ENCODE data around the gene PCSK5. TPM values are rescaled to one million over a fixed set of nuclear protein-coding genes. Genes with fewer than 3 reads are reported as not detected.

The PCSK5 gene
- total RNA-seq, 1 experiment from 2014 or later: 0.17 TPM

DNA sequence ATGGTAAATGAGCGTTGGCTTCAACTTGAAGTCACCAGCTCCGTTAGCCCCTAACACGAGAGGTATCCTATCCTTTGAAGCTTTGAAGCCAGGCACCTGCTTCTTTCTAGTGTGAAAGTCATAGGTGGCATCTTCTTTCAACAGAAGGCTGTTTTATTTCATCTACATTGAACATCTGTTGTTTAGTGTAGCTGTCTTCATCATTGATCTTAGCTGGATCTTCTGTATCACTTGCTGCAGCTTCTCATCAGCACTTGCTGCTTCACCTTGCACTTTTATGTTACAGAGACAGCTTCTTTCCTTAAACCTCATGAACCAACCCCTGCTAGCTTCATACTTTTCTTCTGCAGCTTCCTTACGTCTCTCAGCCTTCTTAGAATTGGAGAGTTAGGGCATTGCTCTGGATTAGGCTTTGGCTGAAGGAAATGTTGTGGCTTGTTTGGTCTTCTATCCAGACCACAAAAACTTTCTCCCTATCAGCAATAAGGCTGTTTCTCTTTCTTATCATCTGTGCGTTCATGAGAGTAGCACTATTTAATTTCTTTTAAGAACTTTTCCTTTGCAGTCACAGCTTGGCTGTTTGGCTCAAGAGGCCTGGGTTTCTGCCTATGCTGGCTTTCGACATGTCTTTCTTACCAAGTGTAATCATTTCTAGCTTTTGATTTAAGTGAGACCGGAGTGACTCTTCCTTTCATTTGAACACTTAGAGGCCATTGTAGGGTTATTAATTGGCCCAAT, 47.2 kb downstream of the PCSK5 start:
- H3K27ac ChIP-seq (ENCODE audit: low read depth, low read length, poor library complexity, severe bottlenecking): no peak overlapping the region
- TF ChIP-seq, protein P1, sequence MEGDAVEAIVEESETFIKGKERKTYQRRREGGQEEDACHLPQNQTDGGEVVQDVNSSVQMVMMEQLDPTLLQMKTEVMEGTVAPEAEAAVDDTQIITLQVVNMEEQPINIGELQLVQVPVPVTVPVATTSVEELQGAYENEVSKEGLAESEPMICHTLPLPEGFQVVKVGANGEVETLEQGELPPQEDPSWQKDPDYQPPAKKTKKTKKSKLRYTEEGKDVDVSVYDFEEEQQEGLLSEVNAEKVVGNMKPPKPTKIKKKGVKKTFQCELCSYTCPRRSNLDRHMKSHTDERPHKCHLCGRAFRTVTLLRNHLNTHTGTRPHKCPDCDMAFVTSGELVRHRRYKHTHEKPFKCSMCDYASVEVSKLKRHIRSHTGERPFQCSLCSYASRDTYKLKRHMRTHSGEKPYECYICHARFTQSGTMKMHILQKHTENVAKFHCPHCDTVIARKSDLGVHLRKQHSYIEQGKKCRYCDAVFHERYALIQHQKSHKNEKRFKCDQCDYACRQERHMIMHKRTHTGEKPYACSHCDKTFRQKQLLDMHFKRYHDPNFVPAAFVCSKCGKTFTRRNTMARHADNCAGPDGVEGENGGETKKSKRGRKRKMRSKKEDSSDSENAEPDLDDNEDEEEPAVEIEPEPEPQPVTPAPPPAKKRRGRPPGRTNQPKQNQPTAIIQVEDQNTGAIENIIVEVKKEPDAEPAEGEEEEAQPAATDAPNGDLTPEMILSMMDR (conservative IDR thresholded peaks at IDR 0.05; ENCODE audit: low read depth, low read length): no peak
- TF ChIP-seq EZH2 (IDR thresholded peaks at IDR 0.05; ENCODE audit: borderline replicate concordance, low read depth, low read length, poor library complexity, severe bottlenecking): no peak
- intact Hi-C loops (cut with micrococcal nuclease; ENCODE audit: unreplicated experiment): no loop called here
- no peaks in the 10 kb centered on the region for H3K27me3 ChIP-seq (replicated peaks; ENCODE audit: insufficient read depth, low read depth, low read length, poor library complexity)
- DNase-seq (ENCODE audit: low spot score): no peak
- H3K4me3 ChIP-seq (ENCODE audit: low read depth, low read length, poor library complexity, severe bottlenecking): no peak overlapping the region
- BruUV-seq (replicated peaks): no TSS peak
- no peaks in the 10 kb centered on the region for H3K4me1 ChIP-seq (ENCODE audit: insufficient read depth, low read length, poor library complexity, severe bottlenecking)
- H3K36me3 ChIP-seq (ENCODE audit: insufficient read depth, low read length, poor library complexity, severe bottlenecking): no peaks in the 10 kb centered on the region
- no peaks in the 10 kb centered on the region for H3K9me3 ChIP-seq (ENCODE audit: low read depth, low read length, poor library complexity, severe bottlenecking)
- ChIA-PET CTCF (no interaction called here), POLR2A (ENCODE audit: low non-redundant PET) (no interaction called here)

DNA sequence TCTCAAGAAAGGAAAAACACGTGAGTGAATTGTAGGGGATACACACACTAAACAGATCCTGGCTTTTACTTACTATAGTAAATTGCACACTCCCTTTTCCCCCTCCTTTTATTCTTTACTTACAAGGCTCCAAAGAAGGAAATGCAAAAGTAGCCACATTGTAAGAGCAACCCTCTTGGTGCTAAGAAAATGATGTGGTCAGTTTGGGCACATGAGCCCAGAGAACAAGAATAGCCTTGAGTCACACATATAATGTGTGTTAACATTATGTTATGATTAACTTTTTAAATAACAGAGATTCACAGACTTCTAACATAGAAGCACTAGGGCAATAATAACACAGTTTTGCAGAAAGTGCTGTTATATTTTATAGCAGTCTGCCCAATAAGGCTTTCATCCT, 48.5 kb downstream of the PCSK5 start:
- Histone ChIP-seq H3K27me3 (replicated peaks; ENCODE audit: insufficient read depth, low read depth, low read length, poor library complexity) (no peaks in the 10 kb centered on the region), H3K36me3 (ENCODE audit: insufficient read depth, low read length, poor library complexity, severe bottlenecking) (no peaks in the 10 kb centered on the region), H3K27ac (ENCODE audit: low read depth, low read length, poor library complexity, severe bottlenecking) (no peak overlapping the region), H3K4me3 (ENCODE audit: low read depth, low read length, poor library complexity, severe bottlenecking) (no peak overlapping the region), H3K9me3 (ENCODE audit: low read depth, low read length, poor library complexity, severe bottlenecking) (no peaks in the 10 kb centered on the region), H3K4me1 (ENCODE audit: insufficient read depth, low read length, poor library complexity, severe bottlenecking) (no peaks in the 10 kb centered on the region)
- DNase-seq (ENCODE audit: low spot score): no peak
- intact Hi-C loops (cut with micrococcal nuclease; ENCODE audit: unreplicated experiment): no loop called here
- no peak for TF ChIP-seq EZH2 (IDR thresholded peaks at IDR 0.05; ENCODE audit: borderline replicate concordance, low read depth, low read length, poor library complexity, severe bottlenecking)
- TF ChIP-seq, protein P1 (conservative IDR thresholded peaks at IDR 0.05; ENCODE audit: low read depth, low read length): no peak
- no TSS peak for BruUV-seq (replicated peaks)
- CTCF ChIA-PET: no interaction called here
- POLR2A ChIA-PET (ENCODE audit: low non-redundant PET): no interaction called here

- BruUV-seq (replicated peaks): no TSS peak
- no peak for DNase-seq (ENCODE audit: low spot score)
- TF ChIP-seq, protein P1 (conservative IDR thresholded peaks at IDR 0.05; ENCODE audit: low read depth, low read length): no peak
- TF ChIP-seq EZH2 (IDR thresholded peaks at IDR 0.05; ENCODE audit: borderline replicate concordance, low read depth, low read length, poor library complexity, severe bottlenecking): no peak
- no peak overlapping the region for H3K27ac ChIP-seq (ENCODE audit: low read depth, low read length, poor library complexity, severe bottlenecking)
- no peak overlapping the region for H3K4me3 ChIP-seq (ENCODE audit: low read depth, low read length, poor library complexity, severe bottlenecking)
- no peaks in the 10 kb centered on the region for H3K27me3 ChIP-seq (replicated peaks; ENCODE audit: insufficient read depth, low read depth, low read length, poor library complexity)
- H3K36me3 ChIP-seq (ENCODE audit: insufficient read depth, low read length, poor library complexity, severe bottlenecking): no peaks in the 10 kb centered on the region
- no peaks in the 10 kb centered on the region for H3K9me3 ChIP-seq (ENCODE audit: low read depth, low read length, poor library complexity, severe bottlenecking)
- no peaks in the 10 kb centered on the region for H3K4me1 ChIP-seq (ENCODE audit: insufficient read depth, low read length, poor library complexity, severe bottlenecking)
- POLR2A ChIA-PET (ENCODE audit: low non-redundant PET): no interaction called here
- CTCF ChIA-PET: no interaction called here
- intact Hi-C loops (cut with micrococcal nuclease; ENCODE audit: unreplicated experiment): no loop called here
Measured at GRCh38 chr9:75939536-75940111, 49.2 kb downstream of the PCSK5 start.

Data from A673 (cell line).